ENCODE data around the gene PCSK6.

Gene PCSK6

GRCh38 chr15:101372149-101372577, 117.3 kb downstream of the PCSK6 start:
- H3K4me3 ChIP-seq (ENCODE audit: low read length in 2 of 2), result peak overlapping the region in 1 of 2 donors; percentile 28
- no peak overlapping the region for H3K9ac ChIP-seq (ENCODE audit: low read depth in 1 of 2, low read length in 2 of 2)
- no peak overlapping the region for H3K27ac ChIP-seq (ENCODE audit: low read depth in 2 of 2, low read length in 2 of 2)
- no peaks in the 10 kb centered on the region for H3K27me3 ChIP-seq (ENCODE audit: control insufficient read depth in 2 of 2, insufficient read depth in 2 of 2, low read length in 2 of 2)
- peaks cover 10 to 20% of the 10 kb centered on the region in 2 donors for H3K4me1 ChIP-seq (ENCODE audit: control insufficient read depth in 2 of 2, insufficient read depth in 2 of 2, low read length in 2 of 2)
- H3K9me3 ChIP-seq (ENCODE audit: control insufficient read depth in 2 of 2, low read length in 2 of 2), result no peaks in the 10 kb centered on the region
- peaks cover 0 to 3% of the 10 kb centered on the region in 2 donors for H3K36me3 ChIP-seq (ENCODE audit: control insufficient read depth in 2 of 2, insufficient read depth in 2 of 2, low read length in 2 of 2)

GRCh38 chr15:101371519-101371918, 118.0 kb downstream of the PCSK6 start:
- peaks cover 10 to 20% of the 10 kb centered on the region in 2 donors for H3K4me1 ChIP-seq (ENCODE audit: control insufficient read depth in 2 of 2, insufficient read depth in 2 of 2, low read length in 2 of 2)
- H3K27ac ChIP-seq (ENCODE audit: low read depth in 2 of 2, low read length in 2 of 2), result no peak overlapping the region
- peaks cover 0 to 3% of the 10 kb centered on the region in 2 donors for H3K36me3 ChIP-seq (ENCODE audit: control insufficient read depth in 2 of 2, insufficient read depth in 2 of 2, low read length in 2 of 2)
- no peaks in the 10 kb centered on the region for H3K27me3 ChIP-seq (ENCODE audit: control insufficient read depth in 2 of 2, insufficient read depth in 2 of 2, low read length in 2 of 2)
- no peaks in the 10 kb centered on the region for H3K9me3 ChIP-seq (ENCODE audit: control insufficient read depth in 2 of 2, low read length in 2 of 2)
- no peak overlapping the region for H3K4me3 ChIP-seq (ENCODE audit: low read length in 2 of 2)
- no peak overlapping the region for H3K9ac ChIP-seq (ENCODE audit: low read depth in 1 of 2, low read length in 2 of 2)

DNA sequence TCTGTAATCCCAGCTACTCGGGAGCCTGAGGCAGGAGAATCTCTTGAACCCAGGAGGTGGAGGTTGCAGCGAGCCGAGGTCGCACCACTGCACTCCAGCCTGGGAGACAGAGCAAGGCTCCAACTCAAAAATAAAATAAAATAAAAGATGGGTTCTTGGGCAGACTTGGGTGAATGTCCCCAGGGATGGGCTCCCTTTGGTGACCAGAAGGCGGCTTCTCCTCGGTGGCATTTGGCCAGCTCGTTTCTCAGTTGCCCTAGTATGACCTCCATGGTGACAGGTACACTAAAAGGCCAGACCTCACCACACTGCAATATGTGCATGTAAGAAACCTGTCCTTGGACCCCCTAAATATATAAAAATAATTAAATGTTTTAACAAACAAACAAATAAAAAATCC, 118.4 kb downstream of the PCSK6 start:
- Histone ChIP-seq H3K36me3 (ENCODE audit: control insufficient read depth in 2 of 2, insufficient read depth in 2 of 2, low read length in 2 of 2) (peaks cover 0 to 3% of the 10 kb centered on the region in 2 donors), H3K4me3 (ENCODE audit: low read length in 2 of 2) (no peak overlapping the region), H3K4me1 (ENCODE audit: control insufficient read depth in 2 of 2, insufficient read depth in 2 of 2, low read length in 2 of 2) (peaks cover 10 to 20% of the 10 kb centered on the region in 2 donors), H3K27me3 (ENCODE audit: control insufficient read depth in 2 of 2, insufficient read depth in 2 of 2, low read length in 2 of 2) (no peaks in the 10 kb centered on the region), H3K27ac (ENCODE audit: low read depth in 2 of 2, low read length in 2 of 2) (no peak overlapping the region), H3K9me3 (ENCODE audit: control insufficient read depth in 2 of 2, low read length in 2 of 2) (no peaks in the 10 kb centered on the region), H3K9ac (ENCODE audit: low read depth in 1 of 2, low read length in 2 of 2) (no peak overlapping the region)

DNA sequence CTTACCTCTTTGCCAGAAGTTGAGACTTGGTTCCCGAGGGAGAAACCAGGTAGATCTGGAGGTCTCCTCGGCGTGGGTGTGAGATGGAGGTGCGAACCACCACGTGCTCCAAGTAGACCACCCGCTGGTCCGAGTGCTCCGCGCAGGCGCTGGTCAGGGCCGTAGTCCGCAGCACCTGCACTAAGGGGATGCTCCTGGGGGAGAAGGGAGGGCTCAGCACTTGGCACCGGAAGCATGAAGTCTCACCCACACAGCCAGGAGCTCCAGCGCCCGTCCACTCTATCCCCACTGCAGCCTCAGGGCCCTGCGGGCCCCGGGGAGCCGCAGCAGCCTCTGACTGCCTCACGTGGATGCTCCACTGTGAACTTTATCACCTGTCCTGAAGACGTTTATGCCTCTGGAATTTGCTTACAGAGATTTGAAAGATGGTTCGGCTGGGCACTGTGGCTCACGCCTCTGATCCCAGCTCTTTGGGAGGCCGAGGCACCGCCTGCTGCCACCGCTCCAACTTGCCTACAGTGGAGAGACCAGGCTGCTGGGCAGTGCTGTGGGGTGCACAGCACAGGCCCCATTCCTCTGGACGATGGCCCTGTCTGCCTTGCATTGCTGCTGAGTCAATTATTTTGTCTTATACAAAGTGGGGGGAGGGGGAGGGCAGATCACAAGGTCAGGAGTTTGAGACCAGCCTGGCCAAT, 119.0 kb downstream of the PCSK6 start:
- Histone ChIP-seq H3K4me3 (ENCODE audit: low read length in 2 of 2) (no peak overlapping the region), H3K36me3 (ENCODE audit: control insufficient read depth in 2 of 2, insufficient read depth in 2 of 2, low read length in 2 of 2) (peaks cover 0 to 3% of the 10 kb centered on the region in 2 donors), H3K27me3 (ENCODE audit: control insufficient read depth in 2 of 2, insufficient read depth in 2 of 2, low read length in 2 of 2) (no peaks in the 10 kb centered on the region), H3K9ac (ENCODE audit: low read depth in 1 of 2, low read length in 2 of 2) (no peak overlapping the region), H3K9me3 (ENCODE audit: control insufficient read depth in 2 of 2, low read length in 2 of 2) (no peaks in the 10 kb centered on the region), H3K27ac (ENCODE audit: low read depth in 2 of 2, low read length in 2 of 2) (no peak overlapping the region), H3K4me1 (ENCODE audit: control insufficient read depth in 2 of 2, insufficient read depth in 2 of 2, low read length in 2 of 2) (peaks cover 10 to 20% of the 10 kb centered on the region in 2 donors)

GRCh38 chr15:101369676-101370075, 119.8 kb downstream of the PCSK6 start:
- Histone ChIP-seq H3K27me3 (ENCODE audit: control insufficient read depth in 2 of 2, insufficient read depth in 2 of 2, low read length in 2 of 2) (no peaks in the 10 kb centered on the region), H3K4me3 (ENCODE audit: low read length in 2 of 2) (no peak overlapping the region), H3K9me3 (ENCODE audit: control insufficient read depth in 2 of 2, low read length in 2 of 2) (no peaks in the 10 kb centered on the region), H3K36me3 (ENCODE audit: control insufficient read depth in 2 of 2, insufficient read depth in 2 of 2, low read length in 2 of 2) (peaks cover 0 to 3% of the 10 kb centered on the region in 2 donors), H3K9ac (ENCODE audit: low read depth in 1 of 2, low read length in 2 of 2) (no peak overlapping the region), H3K4me1 (ENCODE audit: control insufficient read depth in 2 of 2, insufficient read depth in 2 of 2, low read length in 2 of 2) (peaks cover 10 to 20% of the 10 kb centered on the region in 2 donors), H3K27ac (ENCODE audit: low read depth in 2 of 2, low read length in 2 of 2) (no peak overlapping the region)

DNA sequence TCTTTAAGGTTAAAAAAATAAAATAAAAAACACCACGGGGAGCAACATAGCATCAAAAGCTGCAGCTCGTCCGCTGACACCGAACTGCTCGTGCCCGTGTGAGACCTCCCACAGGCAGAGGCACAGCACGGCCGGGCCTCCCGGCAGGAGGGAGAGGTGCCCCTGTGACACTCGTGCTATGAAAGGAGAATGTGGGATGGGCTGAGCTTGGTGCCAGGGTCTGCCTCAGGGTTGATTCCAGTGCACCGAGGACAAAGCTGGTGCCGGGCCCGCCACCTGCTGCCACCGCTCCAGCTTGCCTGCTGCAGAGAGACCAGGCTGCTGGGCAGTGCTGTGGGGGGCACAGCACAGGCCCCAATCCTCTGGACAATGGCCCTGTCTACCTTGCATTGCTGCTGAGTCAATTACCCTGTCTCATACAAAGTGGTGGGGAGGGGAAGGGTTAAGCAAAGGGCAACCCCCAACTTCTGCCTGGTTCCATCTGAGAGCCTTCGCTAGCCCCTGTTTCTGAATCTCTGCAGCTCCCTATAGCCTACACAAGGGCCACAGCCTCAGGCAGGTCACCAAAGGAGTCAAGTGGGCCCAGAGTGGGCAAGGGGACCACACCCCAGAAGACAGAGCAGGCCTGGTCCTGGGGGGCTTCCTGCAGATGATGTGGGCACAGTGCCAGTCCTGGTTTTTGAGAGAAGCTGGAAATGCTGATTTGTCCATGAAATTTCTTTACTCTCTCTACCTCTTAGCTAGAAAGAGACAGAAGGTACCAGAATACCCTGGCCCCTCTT, 120.5 kb downstream of the PCSK6 start:
- Histone ChIP-seq H3K9me3 (ENCODE audit: control insufficient read depth in 2 of 2, low read length in 2 of 2) (no peaks in the 10 kb centered on the region), H3K4me3 (ENCODE audit: low read length in 2 of 2) (no peak overlapping the region), H3K27me3 (ENCODE audit: control insufficient read depth in 2 of 2, insufficient read depth in 2 of 2, low read length in 2 of 2) (no peaks in the 10 kb centered on the region), H3K9ac (ENCODE audit: low read depth in 1 of 2, low read length in 2 of 2) (no peak overlapping the region), H3K4me1 (ENCODE audit: control insufficient read depth in 2 of 2, insufficient read depth in 2 of 2, low read length in 2 of 2) (peaks cover 10 to 20% of the 10 kb centered on the region in 2 donors), H3K36me3 (ENCODE audit: control insufficient read depth in 2 of 2, insufficient read depth in 2 of 2, low read length in 2 of 2) (peaks cover 2 to 3% of the 10 kb centered on the region in 2 donors), H3K27ac (ENCODE audit: low read depth in 2 of 2, low read length in 2 of 2) (no peak overlapping the region)

DNA sequence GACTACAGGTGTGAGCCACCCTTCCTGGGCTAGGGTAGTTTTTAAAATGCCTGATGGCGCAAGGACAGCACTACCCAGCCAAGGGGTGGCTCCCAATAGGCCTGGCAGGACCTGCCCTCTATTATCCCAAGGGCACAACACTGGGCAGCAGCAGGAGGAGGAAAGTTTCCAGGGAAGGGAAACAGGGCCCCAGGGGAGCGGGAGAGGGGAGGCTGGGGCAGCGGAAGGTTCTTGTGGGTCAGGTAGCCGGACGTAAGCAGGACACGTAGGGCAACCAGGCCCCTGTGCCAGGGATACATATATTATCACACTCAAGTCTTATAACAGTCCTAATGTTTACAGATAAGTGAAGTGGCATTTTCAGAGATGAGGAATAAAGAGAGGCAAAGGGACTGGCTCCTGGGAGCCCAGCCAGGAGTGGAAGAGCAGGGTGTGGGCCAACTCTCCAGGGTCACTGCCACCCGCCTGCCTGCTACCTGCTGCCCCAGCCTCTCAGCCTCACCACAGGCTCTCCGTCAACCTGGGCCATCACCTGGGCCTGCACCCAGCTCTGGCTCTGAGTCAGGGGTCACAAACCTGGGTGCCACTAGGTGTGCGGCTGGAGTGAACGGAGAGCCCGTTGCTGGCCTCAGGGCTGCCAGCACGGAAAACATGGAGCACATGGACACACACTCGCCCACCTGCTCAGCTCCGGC, 121.3 kb downstream of the PCSK6 start:
- no peak overlapping the region for H3K9ac ChIP-seq (ENCODE audit: low read depth in 1 of 2, low read length in 2 of 2)
- H3K4me1 ChIP-seq (ENCODE audit: control insufficient read depth in 2 of 2, insufficient read depth in 2 of 2, low read length in 2 of 2), result peaks cover 6 to 16% of the 10 kb centered on the region in 2 donors
- H3K4me3 ChIP-seq (ENCODE audit: low read length in 2 of 2), result no peak overlapping the region
- no peak overlapping the region for H3K27ac ChIP-seq (ENCODE audit: low read depth in 2 of 2, low read length in 2 of 2)
- H3K36me3 ChIP-seq (ENCODE audit: control insufficient read depth in 2 of 2, insufficient read depth in 2 of 2, low read length in 2 of 2), result peaks cover 3% of the 10 kb centered on the region in 2 donors
- no peaks in the 10 kb centered on the region for H3K9me3 ChIP-seq (ENCODE audit: control insufficient read depth in 2 of 2, low read length in 2 of 2)
- H3K27me3 ChIP-seq (ENCODE audit: control insufficient read depth in 2 of 2, insufficient read depth in 2 of 2, low read length in 2 of 2), result no peaks in the 10 kb centered on the region

DNA sequence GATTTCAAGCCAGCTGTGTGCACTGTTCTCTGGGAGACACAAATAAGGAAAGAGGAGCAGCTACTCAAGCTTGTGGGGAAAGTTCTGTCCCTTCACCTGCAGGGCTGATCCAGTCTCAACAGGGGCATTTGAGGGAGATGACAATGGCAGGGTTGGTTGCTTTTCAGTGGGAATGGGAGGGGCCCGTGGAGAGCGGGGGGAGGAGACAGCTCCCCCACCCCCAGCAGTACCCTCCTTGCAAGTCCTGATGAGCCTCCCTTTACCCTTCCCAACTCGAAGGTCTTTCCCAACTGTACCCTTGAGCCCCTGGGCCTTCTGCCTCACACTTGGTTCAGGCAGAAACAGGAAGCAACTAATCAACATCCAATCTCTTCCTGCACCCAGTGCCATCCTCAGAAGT, 122.7 kb downstream of the PCSK6 start:
- H3K4me1 ChIP-seq (ENCODE audit: control insufficient read depth in 2 of 2, insufficient read depth in 2 of 2, low read length in 2 of 2), result peaks cover 0 to 3% of the 10 kb centered on the region in 2 donors
- peaks cover 3 to 7% of the 10 kb centered on the region in 2 donors for H3K36me3 ChIP-seq (ENCODE audit: control insufficient read depth in 2 of 2, insufficient read depth in 2 of 2, low read length in 2 of 2)
- H3K27me3 ChIP-seq (ENCODE audit: control insufficient read depth in 2 of 2, insufficient read depth in 2 of 2, low read length in 2 of 2), result no peaks in the 10 kb centered on the region
- no peak overlapping the region for H3K9ac ChIP-seq (ENCODE audit: low read depth in 1 of 2, low read length in 2 of 2)
- no peaks in the 10 kb centered on the region for H3K9me3 ChIP-seq (ENCODE audit: control insufficient read depth in 2 of 2, low read length in 2 of 2)
- no peak overlapping the region for H3K27ac ChIP-seq (ENCODE audit: low read depth in 2 of 2, low read length in 2 of 2)
- no peak overlapping the region for H3K4me3 ChIP-seq (ENCODE audit: low read length in 2 of 2)

GRCh38 chr15:101362986-101363566, 126.4 kb downstream of the PCSK6 start:
- peaks cover 8 to 9% of the 10 kb centered on the region in 2 donors for H3K36me3 ChIP-seq (ENCODE audit: control insufficient read depth in 2 of 2, insufficient read depth in 2 of 2, low read length in 2 of 2)
- no peaks in the 10 kb centered on the region for H3K4me1 ChIP-seq (ENCODE audit: control insufficient read depth in 2 of 2, insufficient read depth in 2 of 2, low read length in 2 of 2)
- H3K27me3 ChIP-seq (ENCODE audit: control insufficient read depth in 2 of 2, insufficient read depth in 2 of 2, low read length in 2 of 2), result no peaks in the 10 kb centered on the region
- H3K4me3 ChIP-seq (ENCODE audit: low read length in 2 of 2), result no peak overlapping the region
- H3K9me3 ChIP-seq (ENCODE audit: control insufficient read depth in 2 of 2, low read length in 2 of 2), result no peaks in the 10 kb centered on the region
- H3K9ac ChIP-seq (ENCODE audit: low read depth in 1 of 2, low read length in 2 of 2), result no peak overlapping the region
- no peak overlapping the region for H3K27ac ChIP-seq (ENCODE audit: low read depth in 2 of 2, low read length in 2 of 2)
